Subcutaneous abdominal adipose tissue (tissue), 5 donors: ENCODE data around the gene ALOX5AP.

ENCODE experiments used
- H3K27ac ChIP-seq: one replicate; pipeline ENCODE4 v1.7.0; 2013; ENCODE audit warnings: low read depth, mild to moderate bottlenecking, inconsistent platforms, low read length, moderate library complexity
- H3K27me3 ChIP-seq, 5 donors: one replicate each; pipeline ENCODE4 v1.7.0; 2013; ENCODE audit warnings: low read length in 5 of 5, inconsistent platforms in 1 of 5; ENCODE audit not compliant: control insufficient read depth in 5 of 5, insufficient read depth in 4 of 5
- H3K36me3 ChIP-seq, 5 donors: one replicate each; pipeline ENCODE4 v1.7.0; 2013; ENCODE audit warnings: low read length in 5 of 5; ENCODE audit not compliant: control insufficient read depth in 5 of 5, insufficient read depth in 5 of 5
- H3K4me1 ChIP-seq, 5 donors: one replicate each; pipeline ENCODE4 v1.7.0; 2013; ENCODE audit warnings: low read length in 5 of 5, mild to moderate bottlenecking in 3 of 5, moderate library complexity in 1 of 5; ENCODE audit not compliant: control insufficient read depth in 5 of 5, insufficient read depth in 5 of 5
- H3K4me3 ChIP-seq, 5 donors: one replicate each; pipeline ENCODE4 v1.7.0; 2013; ENCODE audit warnings: low read length in 5 of 5, low read depth in 1 of 5
- H3K9ac ChIP-seq, 5 donors: one replicate each; pipeline ENCODE4 v1.7.0; 2013; ENCODE audit warnings: low read length in 5 of 5, mild to moderate bottlenecking in 4 of 5, moderate library complexity in 3 of 5
- H3K9me3 ChIP-seq, 5 donors: one replicate each; pipeline ENCODE4 v1.7.0; 2013; ENCODE audit warnings: low read length in 5 of 5; ENCODE audit not compliant: control insufficient read depth in 5 of 5
- donor health status: healthy.
- donor health status: healthy.
- donor health status: healthy.
- donor health status: healthy.
- donor health status: healthy.

Gene ALOX5AP

DNA sequence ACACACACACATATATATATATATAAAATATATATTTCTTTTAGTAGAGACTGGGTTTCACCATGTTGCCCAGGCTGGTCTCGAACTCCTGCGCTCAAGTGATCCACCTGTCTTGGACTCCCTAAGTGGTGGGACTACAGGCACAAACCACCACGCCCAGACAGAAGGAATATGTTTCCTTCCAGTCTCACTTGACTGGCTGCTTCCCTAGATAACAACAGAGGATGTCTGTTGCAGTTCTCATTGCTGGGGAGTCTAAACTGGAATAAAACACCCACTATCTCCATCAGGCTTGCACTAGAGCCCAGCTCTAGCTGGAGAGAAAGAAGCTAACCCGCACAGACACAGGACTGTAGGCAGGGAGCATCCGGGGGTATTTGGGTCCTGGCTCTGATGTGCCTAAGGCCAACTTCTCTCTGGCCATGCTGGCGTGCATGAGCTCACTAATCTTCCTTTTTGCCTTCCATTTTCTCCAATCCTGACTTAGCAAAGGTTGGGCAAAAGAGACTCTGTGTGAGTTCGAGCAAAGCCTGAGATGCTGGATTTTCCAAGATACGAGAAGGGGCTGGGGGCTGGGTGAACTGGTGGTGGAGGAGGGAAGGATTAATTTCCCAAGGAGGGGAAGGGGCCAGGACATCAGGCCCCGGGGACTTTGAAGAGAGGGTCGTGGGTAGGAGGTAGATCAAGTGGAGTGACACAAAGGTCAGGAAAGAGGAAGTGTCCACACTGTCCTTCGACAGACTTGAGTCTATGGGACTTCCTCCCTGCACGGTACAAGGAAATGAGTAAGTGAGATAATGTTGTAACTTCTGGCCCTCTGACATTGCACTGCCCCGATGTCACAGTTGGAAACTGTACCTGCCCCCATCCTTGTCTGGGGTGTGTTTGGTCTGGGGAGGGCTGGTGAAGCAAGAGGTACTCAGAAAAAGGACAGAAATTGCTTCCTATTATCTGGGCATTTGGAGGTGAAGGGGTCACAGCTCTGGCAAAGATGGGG, 22.5 kb upstream of the ALOX5AP start:
- H3K27me3 ChIP-seq: no peaks in the 10 kb centered on the region
- no peak overlapping the region for H3K27ac ChIP-seq
- no peak overlapping the region for H3K4me3 ChIP-seq
- H3K9me3 ChIP-seq: no peaks in the 10 kb centered on the region
- no peak overlapping the region for H3K9ac ChIP-seq
- peaks cover 0 to 28% (median 22%) of the 10 kb centered on the region in 5 donors for H3K4me1 ChIP-seq
- H3K36me3 ChIP-seq: no peaks in the 10 kb centered on the region

DNA sequence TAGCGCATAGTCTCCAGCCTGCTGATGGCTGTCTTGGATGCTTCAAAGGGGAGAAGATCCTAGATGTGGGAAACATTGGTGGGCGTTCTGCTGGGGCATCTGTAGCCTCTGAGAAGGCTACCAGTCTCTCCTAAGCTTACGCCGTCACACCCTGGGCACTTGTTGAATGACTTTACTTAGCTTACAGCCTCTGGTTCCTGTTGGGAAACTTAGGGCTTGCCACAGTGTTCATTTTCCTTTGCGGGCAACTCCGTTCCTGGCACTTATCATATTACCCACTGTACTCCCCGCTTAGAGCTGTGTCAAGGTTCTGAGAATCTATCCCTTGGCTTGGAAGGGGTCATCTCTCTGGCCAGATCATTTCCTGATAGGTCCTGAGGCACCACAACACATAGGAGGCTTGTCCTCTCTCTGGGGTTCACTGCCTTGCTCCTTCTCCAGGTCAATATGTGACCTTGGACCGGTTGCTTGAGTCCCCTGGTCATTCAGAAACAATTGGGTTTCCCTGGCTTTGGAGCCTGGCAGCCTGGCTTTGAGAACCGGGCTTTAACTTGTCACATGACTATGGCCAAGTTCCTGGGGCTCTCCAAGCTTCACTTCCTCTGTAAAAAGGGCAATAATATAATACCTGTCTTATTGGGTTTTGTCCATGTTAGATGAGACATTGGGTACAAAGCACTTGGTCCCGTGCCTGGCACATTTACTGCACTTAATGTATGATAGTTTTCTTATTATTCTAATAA, 20.5 kb upstream of the ALOX5AP start:
- H3K27ac ChIP-seq: no peak overlapping the region
- no peak overlapping the region for H3K9ac ChIP-seq
- no peaks in the 10 kb centered on the region for H3K9me3 ChIP-seq
- H3K4me1 ChIP-seq: peaks cover 0 to 32% (median 22%) of the 10 kb centered on the region in 5 donors
- no peaks in the 10 kb centered on the region for H3K36me3 ChIP-seq
- H3K27me3 ChIP-seq: no peaks in the 10 kb centered on the region
- no peak overlapping the region for H3K4me3 ChIP-seq

DNA sequence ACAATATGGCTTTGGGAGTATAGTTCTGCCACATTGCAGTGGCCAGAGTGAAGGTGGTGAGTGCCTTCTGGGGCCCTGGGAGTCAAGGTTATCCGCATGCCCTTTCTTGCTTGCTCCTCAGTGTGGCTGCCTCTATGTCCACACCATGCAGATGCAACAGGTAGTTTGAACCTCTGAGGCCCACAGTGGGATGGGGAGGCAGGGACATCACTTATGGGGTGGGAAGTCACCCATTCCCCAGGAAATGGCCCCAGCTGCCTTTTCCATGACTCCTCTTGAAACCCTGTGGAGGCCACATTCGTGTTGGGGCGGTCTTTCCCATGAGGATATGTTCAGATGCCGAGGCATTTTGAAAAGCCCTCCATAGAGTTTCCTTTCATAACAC, 20.0 kb upstream of the ALOX5AP start:
- H3K27me3 ChIP-seq: no peaks in the 10 kb centered on the region
- H3K9ac ChIP-seq: no peak overlapping the region
- H3K9me3 ChIP-seq: no peaks in the 10 kb centered on the region
- no peak overlapping the region for H3K4me3 ChIP-seq
- no peak overlapping the region for H3K27ac ChIP-seq
- H3K4me1 ChIP-seq: peaks cover 0 to 35% (median 28%) of the 10 kb centered on the region in 5 donors
- no peaks in the 10 kb centered on the region for H3K36me3 ChIP-seq

DNA sequence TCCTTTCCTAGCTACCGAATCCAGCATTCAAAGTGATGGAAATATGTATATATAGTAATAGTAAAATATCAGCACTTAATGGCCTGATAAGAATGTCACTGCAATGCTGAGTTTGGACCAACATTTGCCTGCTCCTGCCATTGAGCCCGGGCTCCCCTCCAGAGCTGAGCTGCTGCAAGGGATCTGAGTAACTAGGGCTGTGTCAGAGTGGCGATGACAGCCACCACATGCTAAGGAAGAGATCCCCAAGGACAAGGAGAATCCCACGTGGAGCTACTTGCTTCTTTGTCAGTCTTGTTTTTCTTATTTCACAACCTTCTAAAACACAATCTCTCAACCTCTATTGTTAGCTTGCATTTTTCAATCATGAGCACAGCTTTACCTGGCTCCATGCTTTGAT, 19.5 kb upstream of the ALOX5AP start:
- Histone ChIP-seq H3K27ac (no peak overlapping the region), H3K4me1 (peaks cover 0 to 37% (median 32%) of the 10 kb centered on the region in 5 donors), H3K36me3 (no peaks in the 10 kb centered on the region), H3K9ac (no peak overlapping the region), H3K27me3 (no peaks in the 10 kb centered on the region), H3K9me3 (no peaks in the 10 kb centered on the region), H3K4me3 (no peak overlapping the region)

DNA sequence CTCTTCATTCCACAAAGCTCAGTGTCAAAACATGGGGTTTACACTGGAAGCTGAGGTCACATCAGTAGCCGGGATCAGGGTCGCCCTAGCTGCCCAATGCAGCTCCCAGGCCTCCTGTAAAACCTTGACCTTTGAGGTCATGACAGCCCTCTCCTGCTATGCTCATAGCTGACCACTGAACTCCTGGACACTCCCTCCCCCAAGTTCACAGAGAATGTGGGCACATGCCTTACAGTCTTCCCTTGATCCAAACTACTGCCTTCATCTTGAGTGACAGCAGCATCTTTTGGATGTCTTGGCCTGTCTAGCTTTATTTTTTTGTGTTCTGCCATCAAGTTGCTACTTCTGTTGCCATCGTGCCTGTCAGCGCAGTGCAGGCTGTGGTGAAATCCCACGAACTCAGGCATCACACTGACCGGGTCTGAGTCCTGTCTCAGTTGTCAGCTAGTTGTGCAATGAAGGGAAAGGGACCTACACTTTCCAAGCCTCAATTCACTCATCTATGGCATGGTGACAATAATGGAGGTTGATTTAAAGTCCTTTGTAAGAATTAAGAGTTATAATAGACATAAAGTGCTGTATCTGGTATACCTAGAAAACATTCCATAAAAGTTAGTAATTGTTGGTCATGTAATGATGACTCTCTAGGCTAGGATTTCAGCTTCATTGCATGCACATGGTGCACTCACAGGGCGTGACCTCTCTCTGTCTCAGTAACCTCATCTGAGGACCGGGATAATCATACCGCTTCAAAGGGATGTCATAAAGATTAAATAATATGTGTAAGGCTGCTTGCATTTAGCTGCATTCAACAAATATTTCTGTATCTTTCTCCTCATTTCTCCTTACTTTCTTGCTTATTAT, 16.4 kb upstream of the ALOX5AP start:
- Histone ChIP-seq H3K9me3 (no peaks in the 10 kb centered on the region), H3K4me1 (peaks cover 0 to 30% (median 28%) of the 10 kb centered on the region in 5 donors), H3K36me3 (no peaks in the 10 kb centered on the region), H3K4me3 (no peak overlapping the region), H3K27ac (no peak overlapping the region), H3K9ac (no peak overlapping the region), H3K27me3 (no peaks in the 10 kb centered on the region)

- Histone ChIP-seq H3K9ac (no peak overlapping the region), H3K4me1 (peaks cover 0 to 30% (median 28%) of the 10 kb centered on the region in 5 donors)
These were observed 15.8 kb upstream of the ALOX5AP start for GRCh38 chr13:30719525-30719914.

GRCh38 chr13:30720172-30720869, 15.0 kb upstream of the ALOX5AP start:
- H3K9me3 ChIP-seq: no peaks in the 10 kb centered on the region
- H3K4me3 ChIP-seq: no peak overlapping the region
- H3K27me3 ChIP-seq: no peaks in the 10 kb centered on the region
- H3K27ac ChIP-seq: no peak overlapping the region
- no peak overlapping the region for H3K9ac ChIP-seq
- H3K36me3 ChIP-seq: no peaks in the 10 kb centered on the region
- H3K4me1 ChIP-seq: peaks cover 0 to 25% (median 23%) of the 10 kb centered on the region in 5 donors

More at GRCh38 chr13:30719525-30719914, 15.8 kb upstream of the ALOX5AP start:
- no peaks in the 10 kb centered on the region for H3K27me3 ChIP-seq
- no peak overlapping the region for H3K4me3 ChIP-seq
- H3K36me3 ChIP-seq: no peaks in the 10 kb centered on the region
- no peak overlapping the region for H3K27ac ChIP-seq
- H3K9me3 ChIP-seq: no peaks in the 10 kb centered on the region

GRCh38 chr13:30721936-30722335, 13.4 kb upstream of the ALOX5AP start:
- H3K4me1 ChIP-seq: peaks cover 0 to 18% (median 13%) of the 10 kb centered on the region in 5 donors
- no peaks in the 10 kb centered on the region for H3K36me3 ChIP-seq
- H3K9ac ChIP-seq: no peak overlapping the region
- H3K27me3 ChIP-seq: no peaks in the 10 kb centered on the region
- no peak overlapping the region for H3K4me3 ChIP-seq
- no peak overlapping the region for H3K27ac ChIP-seq
- no peaks in the 10 kb centered on the region for H3K9me3 ChIP-seq

DNA sequence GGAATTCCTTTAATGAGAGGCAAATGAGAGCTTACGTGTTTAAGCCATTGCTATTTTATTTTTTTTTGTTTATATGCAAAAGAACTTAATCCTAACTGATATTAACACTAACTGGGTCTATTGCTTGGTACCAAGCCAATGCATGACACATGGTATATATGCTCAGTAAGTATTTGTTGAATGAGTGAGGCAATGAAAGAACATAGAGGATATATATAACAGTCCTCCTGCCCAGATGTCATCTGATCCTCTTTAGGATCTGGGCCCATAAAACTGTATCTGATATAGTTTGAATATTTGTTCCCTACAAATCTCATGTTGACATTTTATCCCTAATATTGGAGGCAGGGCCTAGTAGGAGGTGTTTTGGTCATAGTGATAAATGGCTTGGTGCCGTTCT, 13.0 kb upstream of the ALOX5AP start:
- Histone ChIP-seq H3K36me3 (no peaks in the 10 kb centered on the region), H3K9ac (no peak overlapping the region), H3K4me1 (peaks cover 0 to 18% (median 13%) of the 10 kb centered on the region in 5 donors), H3K27me3 (no peaks in the 10 kb centered on the region), H3K4me3 (no peak overlapping the region), H3K27ac (no peak overlapping the region), H3K9me3 (no peaks in the 10 kb centered on the region)
